Uterus (tissue), 4 donors: ENCODE measurements around the gene STOX2. TPM values are rescaled to one million over a fixed set of nuclear protein-coding genes. Genes with fewer than 3 reads are reported as not detected.
"Not testable (repeated sequence)": the region's sequence is repeated elsewhere in the genome, so short reads cannot be mapped to it uniquely, and the experiment has no call there.

ENCODE experiments used
- DNase-seq, 2 donors: peaks; one replicate each; pipeline ENCODE4 v3.0.0-alpha.2; 2019 to 2020
- H3K27ac ChIP-seq, 2 donors: fragments of 200-600 bp; sonication (generic); 1 replicate in 1 of 2; 2 replicates in 1 of 2; pipeline ENCODE4 v1.5.1; 2016 to 2018
- H3K27me3 ChIP-seq, 2 donors: fragments of 200-600 bp; sonication (generic); one replicate each; pipeline ENCODE4 v1.5.1; 2018 to 2019; ENCODE audit warnings: control low read depth in 1 of 2
- H3K36me3 ChIP-seq, 2 donors: fragments of 200-600 bp; sonication (generic); one replicate each; pipeline ENCODE4 v1.5.1; 2019; ENCODE audit warnings: control low read depth in 1 of 2
- H3K4me1 ChIP-seq, 2 donors: fragments of 200-600 bp; sonication (generic); one replicate each; pipeline ENCODE4 v1.5.1; 2018 to 2019; ENCODE audit warnings: control low read depth in 1 of 2
- H3K4me3 ChIP-seq, 2 donors: fragments of 200-600 bp; sonication (generic); 1 replicate in 1 of 2; 2 replicates in 1 of 2; pipeline ENCODE4 v1.5.1; 2018 to 2019; ENCODE audit warnings: mild to moderate bottlenecking in 1 of 2
- H3K9me3 ChIP-seq, 2 donors: fragments of 200-600 bp; sonication (generic); one replicate each; pipeline ENCODE4 v1.5.1; 2019; ENCODE audit warnings: control low read depth in 1 of 2
- CTCF ChIP-seq, 4 experiments: fragments of 200-600 bp in 2 of 4; fragments of 450-650 bp in 2 of 4; sonication (generic) in 2 of 4; IDR thresholded peaks; one replicate each; pipeline ENCODE4 v1.5.1; 2016 to 2019; ENCODE audit warnings: antibody characterized with exemption in 4 of 4, mild to moderate bottlenecking in 2 of 4, moderate library complexity in 1 of 4
- POLR2A ChIP-seq, 2 donors: fragments of 450-650 bp; IDR thresholded peaks; one replicate each; pipeline ENCODE4 v1.6.1; 2016; ENCODE audit warnings: antibody characterized with exemption in 2 of 2, mild to moderate bottlenecking in 1 of 2, moderate library complexity in 1 of 2
- intact Hi-C: fragments of 100-400 bp; cut with DNase I; formaldehyde crosslinking; loops from one replicate; pipeline ENCODE4 v1.15.1; 2023; ENCODE audit warnings: low total_unique reads
- total RNA-seq, 4 donors: library from RNA; depleted of rRNA in 3 of 4; stranded (reverse); fragments of >200 nt in 3 of 4; gene quantifications; one replicate each; pipeline versions ENCODE4 v1.1.0 to v1.2.4, GENCODE V29; 2014 to 2023
- donor health status: DM: yes; HTN: yes; CAD: no.

STOX2 gene
- total RNA-seq, 4 donors from 2014 or later = 2.9 to 19.4 (median 11.1) TPM

DNA sequence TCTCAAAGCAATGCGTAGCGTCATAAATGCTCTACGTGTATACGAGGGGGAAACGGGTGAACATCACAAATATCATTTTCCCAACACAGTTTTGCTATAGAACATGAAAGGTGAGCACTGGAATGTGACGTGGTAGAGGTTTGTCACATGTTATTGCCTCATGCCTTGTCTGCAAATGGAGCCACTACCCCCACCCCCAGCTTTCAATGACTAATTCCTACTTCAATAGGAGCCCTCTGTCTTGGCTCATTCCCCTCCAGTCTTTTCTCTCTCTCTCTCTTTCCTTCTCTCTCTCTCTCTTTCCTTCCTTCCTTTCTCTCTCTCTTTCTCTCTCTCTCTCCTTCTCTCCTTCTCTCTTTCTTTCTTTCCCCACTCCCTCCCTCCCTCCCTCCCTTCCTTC lies 127.0 kb downstream of the STOX2 start:
- DNase-seq = no peak
- no peak overlapping the region for H3K4me3 ChIP-seq
- no peak overlapping the region for H3K27ac ChIP-seq
- no peaks in the 10 kb centered on the region for H3K36me3 ChIP-seq
- intact Hi-C loops = no loop called here
- TF ChIP-seq POLR2A (IDR thresholded peaks at IDR 0.05) = no peak
- TF ChIP-seq CTCF (IDR thresholded peaks at IDR 0.05) = no peak
- no peaks in the 10 kb centered on the region for H3K27me3 ChIP-seq
- no peaks in the 10 kb centered on the region for H3K9me3 ChIP-seq
- no peaks in the 10 kb centered on the region for H3K4me1 ChIP-seq

DNA sequence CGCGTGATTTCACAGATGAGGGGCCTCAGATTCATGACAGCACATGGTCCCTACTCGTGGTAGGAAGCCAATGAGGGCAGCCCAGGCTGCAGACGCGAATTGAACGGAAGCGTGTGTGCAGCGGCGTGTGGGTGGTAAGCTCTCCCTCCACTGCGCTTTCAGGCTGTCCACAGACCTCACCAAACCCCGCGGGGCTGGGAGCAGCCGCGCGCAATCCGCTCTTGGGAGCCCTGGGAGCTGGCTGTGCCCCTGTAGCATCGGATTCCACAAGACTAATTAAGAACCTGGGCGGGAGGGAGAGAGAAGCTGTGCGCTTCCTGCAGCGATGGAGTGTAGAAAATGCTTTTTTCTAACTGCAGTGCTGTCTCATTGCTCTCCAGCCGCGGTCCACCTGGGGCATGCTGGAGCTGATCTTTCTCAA lies 134.9 kb downstream of the STOX2 start:
- Histone ChIP-seq H3K4me3 (no peak overlapping the region), H3K27ac (no peak overlapping the region), H3K9me3 (no peaks in the 10 kb centered on the region), H3K4me1 (no peaks in the 10 kb centered on the region), H3K36me3 (no peaks in the 10 kb centered on the region), H3K27me3 (no peaks in the 10 kb centered on the region)
- no peak for DNase-seq
- intact Hi-C loops = no loop called here
- TF ChIP-seq POLR2A (IDR thresholded peaks at IDR 0.05) (no peak), CTCF (IDR thresholded peaks at IDR 0.05) (no peak)

- intact Hi-C loops = no loop called here
These were observed 136.0 kb downstream of the STOX2 start for GRCh38 chr4:184041156-184041555.

GRCh38 chr4:184046148-184046547 lies 141.0 kb downstream of the STOX2 start:
- no peaks in the 10 kb centered on the region for H3K4me1 ChIP-seq
- no peaks in the 10 kb centered on the region for H3K9me3 ChIP-seq
- no peak overlapping the region for H3K27ac ChIP-seq
- intact Hi-C loops = no loop called here
- H3K27me3 ChIP-seq = peaks cover 0 to 4% of the 10 kb centered on the region in 2 donors
- no peaks in the 10 kb centered on the region for H3K36me3 ChIP-seq
- TF ChIP-seq POLR2A (IDR thresholded peaks at IDR 0.05) (no peak), CTCF (IDR thresholded peaks at IDR 0.05) (no peak)
- DNase-seq = no peak
- H3K4me3 ChIP-seq = no peak overlapping the region

More at GRCh38 chr4:184041156-184041555, 136.0 kb downstream of the STOX2 start:
- Histone ChIP-seq H3K4me3 (no peak overlapping the region), H3K27ac (no peak overlapping the region), H3K9me3 (no peaks in the 10 kb centered on the region), H3K4me1 (no peaks in the 10 kb centered on the region), H3K36me3 (no peaks in the 10 kb centered on the region), H3K27me3 (no peaks in the 10 kb centered on the region)
- no peak for TF ChIP-seq POLR2A (IDR thresholded peaks at IDR 0.05)
- no peak for TF ChIP-seq CTCF (IDR thresholded peaks at IDR 0.05)
- DNase-seq = no peak

DNA sequence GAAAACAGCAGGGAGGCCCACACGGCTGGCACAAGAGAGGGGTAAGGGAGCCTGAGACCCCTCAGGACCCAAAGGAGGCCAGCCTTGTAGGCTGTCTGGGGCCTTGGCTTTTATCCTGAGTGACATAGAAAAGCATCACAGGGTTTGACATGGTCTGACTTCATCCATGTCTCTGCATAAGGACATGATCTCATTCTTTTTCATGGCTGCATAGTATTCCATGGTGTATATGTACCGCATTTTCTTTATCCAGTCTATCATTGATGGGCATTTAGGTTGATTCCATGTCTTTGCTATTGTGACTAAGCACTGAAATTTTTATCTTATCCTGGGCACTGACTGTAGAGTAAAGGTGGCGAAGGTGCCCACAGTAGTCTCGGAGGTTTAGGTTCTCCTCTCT lies 146.2 kb downstream of the STOX2 start:
- H3K4me3 ChIP-seq, H3K27me3 ChIP-seq, H3K4me1 ChIP-seq, intact Hi-C loops, DNase-seq, H3K36me3 ChIP-seq, H3K27ac ChIP-seq, H3K9me3 ChIP-seq: not testable (repeated sequence)

DNA sequence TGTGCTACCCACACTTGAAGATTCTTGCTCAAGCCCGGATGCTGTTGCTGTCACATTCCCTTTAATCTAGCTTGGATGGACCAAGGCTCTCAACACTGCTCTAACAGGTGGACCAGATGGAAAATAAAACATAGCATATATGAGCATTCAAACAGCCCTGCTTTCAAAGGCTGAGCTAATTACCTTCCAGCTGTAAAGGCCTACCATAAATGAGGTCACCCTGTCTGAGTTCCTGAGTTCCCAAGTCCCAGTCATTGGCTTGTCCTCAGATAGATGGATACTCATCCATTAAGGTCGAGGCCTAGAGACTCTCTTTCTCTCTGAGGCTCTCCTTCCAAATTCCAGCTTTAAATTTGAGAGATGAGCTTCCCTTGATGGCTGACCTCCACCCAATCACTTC lies 147.5 kb downstream of the STOX2 start:
- H3K4me1 ChIP-seq = no peaks in the 10 kb centered on the region
- intact Hi-C loops = no loop called here
- no peaks in the 10 kb centered on the region for H3K27me3 ChIP-seq
- no peak for TF ChIP-seq CTCF (IDR thresholded peaks at IDR 0.05)
- TF ChIP-seq POLR2A (IDR thresholded peaks at IDR 0.05) = no peak
- H3K9me3 ChIP-seq = no peaks in the 10 kb centered on the region
- DNase-seq = no peak
- H3K27ac ChIP-seq = no peak overlapping the region
- H3K36me3 ChIP-seq = no peaks in the 10 kb centered on the region
- no peak overlapping the region for H3K4me3 ChIP-seq
